ENCODE results near the gene FNDC10.
"Not testable (repeated sequence)": the region's sequence is repeated elsewhere in the genome, so short reads cannot be mapped to it uniquely, and the experiment has no call there.

Gene FNDC10

GRCh38 chr1:1567891-1568291, 32.0 kb downstream of the FNDC10 start:
- no peak for DNase-seq (ENCODE audit: low read depth in 1 of 2, low spot score in 1 of 2)

GRCh38 chr1:1567152-1567875, 32.6 kb downstream of the FNDC10 start:
- DNase-seq (ENCODE audit: low read depth in 1 of 2, low spot score in 1 of 2) = no peak

- DNase-seq (ENCODE audit: low read depth in 1 of 2, low spot score in 1 of 2) = no peak
These were observed 34.6 kb downstream of the FNDC10 start for GRCh38 chr1:1565340-1565739.

GRCh38 chr1:1564268-1564667, 35.7 kb downstream of the FNDC10 start:
- no peak for DNase-seq (ENCODE audit: low read depth in 1 of 2, low spot score in 1 of 2)

- no peak for DNase-seq (ENCODE audit: low read depth in 1 of 2, low spot score in 1 of 2)
These were observed 36.2 kb downstream of the FNDC10 start for GRCh38 chr1:1563688-1564087.

GRCh38 chr1:1562556-1563195, 37.3 kb downstream of the FNDC10 start:
- no peak for DNase-seq (ENCODE audit: low read depth in 1 of 2, low spot score in 1 of 2)

GRCh38 chr1:1561801-1562470, 38.0 kb downstream of the FNDC10 start:
- no peak for DNase-seq (ENCODE audit: low read depth in 1 of 2, low spot score in 1 of 2)

GRCh38 chr1:1560178-1560577, 39.8 kb downstream of the FNDC10 start:
- DNase-seq (ENCODE audit: low read depth in 1 of 2, low spot score in 1 of 2) = no peak

GRCh38 chr1:1559066-1559465, 40.9 kb downstream of the FNDC10 start:
- DNase-seq (ENCODE audit: low read depth in 1 of 2, low spot score in 1 of 2) = no peak

GRCh38 chr1:1558591-1558990, 41.3 kb downstream of the FNDC10 start:
- no peak for DNase-seq (ENCODE audit: low read depth in 1 of 2, low spot score in 1 of 2)

GRCh38 chr1:1557688-1558087, 42.2 kb downstream of the FNDC10 start:
- not testable (repeated sequence) for DNase-seq (ENCODE audit: low read depth in 1 of 2, low spot score in 1 of 2)

- not testable (repeated sequence) for DNase-seq (ENCODE audit: low read depth in 1 of 2, low spot score in 1 of 2)
These were observed 43.0 kb downstream of the FNDC10 start for GRCh38 chr1:1556961-1557360.

GRCh38 chr1:1556505-1556904, 43.4 kb downstream of the FNDC10 start:
- no peak for DNase-seq (ENCODE audit: low read depth in 1 of 2, low spot score in 1 of 2)

GRCh38 chr1:1554926-1555915, 44.7 kb downstream of the FNDC10 start:
- DNase-seq (ENCODE audit: low read depth in 1 of 2, low spot score in 1 of 2) = no peak

GRCh38 chr1:1554550-1554925, 45.4 kb downstream of the FNDC10 start:
- no peak for DNase-seq (ENCODE audit: low read depth in 1 of 2, low spot score in 1 of 2)

- no peak for DNase-seq (ENCODE audit: low read depth in 1 of 2, low spot score in 1 of 2)
These were observed 46.0 kb downstream of the FNDC10 start for GRCh38 chr1:1553821-1554494.

- DNase-seq (ENCODE audit: low read depth in 1 of 2, low spot score in 1 of 2) = no peak
These were observed 47.7 kb downstream of the FNDC10 start for GRCh38 chr1:1552263-1552639.

GRCh38 chr1:1551524-1552262, 48.2 kb downstream of the FNDC10 start:
- DNase-seq (ENCODE audit: low read depth in 1 of 2, low spot score in 1 of 2) = no peak

GRCh38 chr1:1550591-1551432, 49.1 kb downstream of the FNDC10 start:
- no peak for DNase-seq (ENCODE audit: low read depth in 1 of 2, low spot score in 1 of 2)
